Erythroblast (primary cell): ENCODE data around the gene MED22.

Source experiments
- GATA1 ChIP-seq: IDR thresholded peaks from 2 replicates; pipeline ENCODE4 v1.6.1; 2011; ENCODE audit warnings: low read depth, mild to moderate bottlenecking, control low read depth, low read length, moderate library complexity
- POLR2A ChIP-seq: IDR thresholded peaks from 2 replicates; pipeline ENCODE4 v1.6.1; 2011; ENCODE audit warnings: mild to moderate bottlenecking, low read length

GRCh38 chr9:133344071-133344470 lies 3.9 kb downstream of the MED22 start:
- TF ChIP-seq POLR2A (no peak), GATA1 (no peak)
